ENCODE results near the gene IPO9.

GRCh38 chr1:201928266-201928665, 99.3 kb downstream of the IPO9 start:
- no peak for TF ChIP-seq EZH2 (IDR thresholded peaks at IDR 0.05; ENCODE audit: insufficient read depth, low read length)
- TF ChIP-seq CTCF (IDR thresholded peaks at IDR 0.05; ENCODE audit: insufficient read depth, low read depth, low read length): no peak

All from astrocyte (in vitro differentiated cells and primary cell).